GM06990 (cell line): ENCODE data around the gene FBN1.

Experiments
- DNase-seq: peaks from one replicate; pipeline ENCODE4 v3.0.0-alpha.2; 2011; ENCODE audit not compliant: insufficient read length; ENCODE audit errors: extremely low read depth
- H3K27me3 ChIP-seq: replicated peaks from 2 replicates; pipeline ENCODE4 v1.6.0; 2011; ENCODE audit warnings: low read length; ENCODE audit not compliant: control insufficient read depth, insufficient read depth
- H3K36me3 ChIP-seq: 2 replicates; pipeline ENCODE4 v1.5.1; 2011; ENCODE audit warnings: low read length; ENCODE audit not compliant: control insufficient read depth, insufficient read depth
- H3K4me3 ChIP-seq: replicated peaks from 2 replicates; pipeline ENCODE4 v1.5.1; 2011; ENCODE audit warnings: low read depth, mild to moderate bottlenecking, control low read depth, low read length
- CTCF ChIP-seq: IDR thresholded peaks from 2 replicates; pipeline ENCODE4 v1.5.1; 2011; ENCODE audit warnings: low read length, control low read depth, mild to moderate bottlenecking, inconsistent platforms; ENCODE audit not compliant: insufficient read depth, poor library complexity, severe bottlenecking

FBN1 gene

GRCh38 chr15:48532946-48533345 lies 112.6 kb downstream of the FBN1 start:
- Histone ChIP-seq H3K4me3 (no peak overlapping the region), H3K27me3 (no peaks in the 10 kb centered on the region), H3K36me3 (peaks cover 2% of the 10 kb centered on the region)
- DNase-seq = no peak
- TF ChIP-seq CTCF = no peak

GRCh38 chr15:48530528-48530927 lies 115.0 kb downstream of the FBN1 start:
- no peaks in the 10 kb centered on the region for H3K27me3 ChIP-seq
- DNase-seq = no peak
- TF ChIP-seq CTCF = no peak
- H3K4me3 ChIP-seq = no peak overlapping the region
- H3K36me3 ChIP-seq = peaks cover 2% of the 10 kb centered on the region

GRCh38 chr15:48528921-48529320 lies 116.6 kb downstream of the FBN1 start:
- no peaks in the 10 kb centered on the region for H3K27me3 ChIP-seq
- H3K36me3 ChIP-seq = no peaks in the 10 kb centered on the region; the same call in 1 of the 2 replicates
- no peak for TF ChIP-seq CTCF
- no peak overlapping the region for H3K4me3 ChIP-seq
- no peak for DNase-seq

GRCh38 chr15:48527517-48527916 lies 118.0 kb downstream of the FBN1 start:
- no peak overlapping the region for H3K4me3 ChIP-seq
- no peaks in the 10 kb centered on the region for H3K27me3 ChIP-seq
- TF ChIP-seq CTCF = no peak
- no peak for DNase-seq
- H3K36me3 ChIP-seq = no peaks in the 10 kb centered on the region; the same call in 1 of the 2 replicates

GRCh38 chr15:48522911-48523310 lies 122.6 kb downstream of the FBN1 start:
- H3K36me3 ChIP-seq = no peaks in the 10 kb centered on the region
- no peak for DNase-seq

More at GRCh38 chr15:48522911-48523310, 122.6 kb downstream of the FBN1 start:
- TF ChIP-seq CTCF = no peak
- Histone ChIP-seq H3K27me3 (no peaks in the 10 kb centered on the region), H3K4me3 (no peak overlapping the region)
